Effector memory CD4-positive, alpha-beta T cell (primary cell): ENCODE results near the gene FAM174B.

ENCODE experiments used
- DNase-seq, 3 donors: peaks; one replicate each; pipeline ENCODE4 v3.0.0-alpha.2; 2020
- H3K27ac ChIP-seq: 2 replicates; pipeline ENCODE4 v1.7.0; 2013; ENCODE audit warnings: mild to moderate bottlenecking, low read length, moderate library complexity; ENCODE audit not compliant: insufficient read depth, poor library complexity, severe bottlenecking
- H3K27me3 ChIP-seq: replicated peaks from 2 replicates; pipeline ENCODE4 v1.7.0; 2013; ENCODE audit warnings: mild to moderate bottlenecking, low read length; ENCODE audit not compliant: insufficient read depth, control insufficient read depth, poor library complexity, severe bottlenecking
- H3K36me3 ChIP-seq: 2 replicates; pipeline ENCODE4 v1.7.0; 2013; ENCODE audit warnings: mild to moderate bottlenecking, low read length, moderate library complexity; ENCODE audit not compliant: control insufficient read depth, insufficient read depth
- H3K4me1 ChIP-seq: 2 replicates; pipeline ENCODE4 v1.7.0; 2013; ENCODE audit warnings: low read length, mild to moderate bottlenecking; ENCODE audit not compliant: control insufficient read depth, insufficient read depth, poor library complexity, severe bottlenecking
- H3K4me3 ChIP-seq: 2 replicates; pipeline ENCODE4 v1.7.0; 2013; ENCODE audit warnings: low read length, low read depth, mild to moderate bottlenecking; ENCODE audit not compliant: insufficient read depth, poor library complexity, severe bottlenecking
- H3K9me3 ChIP-seq: 2 replicates; pipeline ENCODE4 v1.7.0; 2013; ENCODE audit warnings: mild to moderate bottlenecking, low read length, moderate library complexity; ENCODE audit not compliant: control insufficient read depth

FAM174B gene

DNA sequence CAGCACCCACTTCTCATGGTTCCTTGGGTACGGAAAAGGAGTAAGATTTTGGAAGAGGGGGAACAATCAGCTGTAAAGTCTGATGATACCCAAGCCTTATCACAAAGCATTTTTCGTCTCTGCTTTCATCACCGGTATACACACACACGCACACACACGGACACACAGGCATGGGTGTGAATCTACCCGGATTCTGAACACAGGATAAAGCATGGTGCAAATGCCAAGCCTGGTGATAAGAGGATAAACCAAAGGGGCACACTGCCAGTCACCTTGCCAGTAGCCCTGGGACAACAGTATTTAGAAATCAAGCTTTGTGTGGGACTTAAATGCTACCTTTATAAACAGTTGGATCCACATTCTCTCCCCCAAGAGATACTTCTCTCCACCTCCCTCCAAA is 22.2 kb downstream of the FAM174B start:
- no peak overlapping the region for H3K4me3 ChIP-seq
- H3K4me1 ChIP-seq: no peaks in the 10 kb centered on the region
- H3K27me3 ChIP-seq: no peaks in the 10 kb centered on the region
- H3K27ac ChIP-seq: no peak overlapping the region
- H3K9me3 ChIP-seq: no peaks in the 10 kb centered on the region
- DNase-seq: no peak
- no peaks in the 10 kb centered on the region for H3K36me3 ChIP-seq

GRCh38 chr15:92633001-92633400 is 22.6 kb downstream of the FAM174B start:
- Histone ChIP-seq H3K27me3 (no peaks in the 10 kb centered on the region), H3K4me1 (no peaks in the 10 kb centered on the region), H3K9me3 (no peaks in the 10 kb centered on the region), H3K36me3 (no peaks in the 10 kb centered on the region), H3K4me3 (no peak overlapping the region), H3K27ac (no peak overlapping the region)
- no peak for DNase-seq

GRCh38 chr15:92631721-92632120 is 23.9 kb downstream of the FAM174B start:
- no peaks in the 10 kb centered on the region for H3K27me3 ChIP-seq
- no peak overlapping the region for H3K27ac ChIP-seq
- no peaks in the 10 kb centered on the region for H3K4me1 ChIP-seq
- no peaks in the 10 kb centered on the region for H3K36me3 ChIP-seq
- no peak overlapping the region for H3K4me3 ChIP-seq
- DNase-seq: no peak
- H3K9me3 ChIP-seq: no peaks in the 10 kb centered on the region

DNA sequence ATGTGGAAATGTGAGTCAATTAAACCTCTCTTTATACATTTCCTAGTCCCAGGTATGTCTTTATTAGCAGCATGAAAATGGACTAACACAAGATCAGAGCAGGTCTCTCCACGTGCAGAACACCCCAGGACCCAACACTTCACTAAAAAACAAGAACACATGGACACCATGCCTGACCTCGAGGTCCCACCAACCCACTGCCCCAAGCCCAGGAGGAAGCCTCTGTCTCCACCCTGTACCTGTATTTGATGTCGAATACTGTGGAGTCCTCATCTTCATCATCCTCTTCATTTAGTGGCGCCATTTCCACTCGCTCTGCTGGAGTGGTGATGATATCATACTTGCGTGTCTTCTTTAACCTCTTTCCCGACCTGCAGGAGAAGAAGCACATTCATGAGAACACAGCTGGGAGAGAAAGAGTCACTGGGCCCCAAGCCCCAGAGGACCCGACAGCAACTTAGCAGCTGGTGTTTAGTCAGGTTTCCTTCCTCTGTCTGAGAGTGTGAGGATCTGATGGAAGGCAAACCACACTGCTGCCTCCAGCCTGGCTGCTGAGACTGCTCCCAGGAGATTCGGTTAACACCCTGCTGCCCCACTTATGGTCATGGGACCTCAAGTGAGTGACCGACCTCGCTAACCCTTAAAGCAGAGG is 25.5 kb downstream of the FAM174B start:
- Histone ChIP-seq H3K4me1 (no peaks in the 10 kb centered on the region), H3K36me3 (no peaks in the 10 kb centered on the region), H3K4me3 (no peak overlapping the region), H3K27me3 (no peaks in the 10 kb centered on the region), H3K9me3 (no peaks in the 10 kb centered on the region), H3K27ac (no peak overlapping the region)
- DNase-seq: no peak

- Histone ChIP-seq H3K4me1 (no peaks in the 10 kb centered on the region), H3K27ac (no peak overlapping the region), H3K9me3 (no peaks in the 10 kb centered on the region), H3K4me3 (no peak overlapping the region), H3K27me3 (no peaks in the 10 kb centered on the region), H3K36me3 (no peaks in the 10 kb centered on the region)
- DNase-seq: no peak
Measured at GRCh38 chr15:92629276-92629974, 26.1 kb downstream of the FAM174B start.

- Histone ChIP-seq H3K9me3 (no peaks in the 10 kb centered on the region), H3K36me3 (no peaks in the 10 kb centered on the region), H3K4me1 (no peaks in the 10 kb centered on the region), H3K27me3 (no peaks in the 10 kb centered on the region), H3K4me3 (no peak overlapping the region), H3K27ac (no peak overlapping the region)
- no peak for DNase-seq
Measured at GRCh38 chr15:92627014-92627413, 28.6 kb downstream of the FAM174B start.

- no peak overlapping the region for H3K27ac ChIP-seq
- no peak for DNase-seq
- no peaks in the 10 kb centered on the region for H3K36me3 ChIP-seq
- H3K4me3 ChIP-seq: no peak overlapping the region
- H3K27me3 ChIP-seq: no peaks in the 10 kb centered on the region
- no peaks in the 10 kb centered on the region for H3K9me3 ChIP-seq
- no peaks in the 10 kb centered on the region for H3K4me1 ChIP-seq
Measured at GRCh38 chr15:92625251-92625980, 30.2 kb downstream of the FAM174B start.

DNA sequence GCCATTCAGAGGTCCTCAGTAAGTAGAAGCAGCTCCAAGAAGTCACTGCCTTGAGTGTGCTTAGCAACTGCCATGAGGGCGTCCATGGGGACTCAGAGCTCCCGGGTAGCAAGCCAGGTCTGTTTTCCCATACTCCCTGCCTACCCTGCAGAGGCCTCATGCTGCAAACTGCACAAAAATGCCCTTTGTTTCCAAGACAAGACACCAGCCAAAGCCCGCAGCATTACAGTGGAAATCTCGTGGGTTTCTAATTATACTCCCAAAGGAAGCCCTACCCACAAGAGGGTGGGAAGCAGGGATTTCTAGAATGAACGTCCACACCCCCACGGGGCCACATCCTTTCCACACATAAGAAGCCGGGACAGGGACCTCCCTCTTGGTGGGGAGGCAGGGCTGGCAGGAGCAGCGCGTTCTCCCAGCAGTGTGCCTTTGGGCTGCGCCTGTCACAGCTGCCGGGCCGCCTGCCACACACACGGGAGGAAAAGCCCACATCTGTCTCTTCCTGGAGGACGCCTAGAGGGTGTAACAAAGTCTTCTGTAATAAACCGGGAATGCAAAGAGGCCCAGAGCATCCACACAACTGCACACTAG is 31.1 kb downstream of the FAM174B start:
- Histone ChIP-seq H3K9me3 (no peaks in the 10 kb centered on the region), H3K4me1 (no peaks in the 10 kb centered on the region), H3K27me3 (no peaks in the 10 kb centered on the region), H3K27ac (no peak overlapping the region), H3K36me3 (no peaks in the 10 kb centered on the region), H3K4me3 (no peak overlapping the region)
- DNase-seq: no peak

- Histone ChIP-seq H3K27me3 (no peaks in the 10 kb centered on the region), H3K9me3 (no peaks in the 10 kb centered on the region), H3K27ac (no peak overlapping the region), H3K36me3 (no peaks in the 10 kb centered on the region), H3K4me3 (no peak overlapping the region), H3K4me1 (no peaks in the 10 kb centered on the region)
- DNase-seq: no peak
Measured at GRCh38 chr15:92623435-92623834, 32.1 kb downstream of the FAM174B start.
